WTC11 (cell line): ENCODE results near the gene MEGF11. TPM values are rescaled to one million over a fixed set of nuclear protein-coding genes. Genes with fewer than 3 reads are reported as not detected.

Experiments used
- ATAC-seq: fragments of 200-7000 bp; cut with Tn5 transposase; 2 replicates; pipeline ENCODE4 v1.10.0; 2021; ENCODE audit warnings: mild to moderate bottlenecking, moderate library complexity
- CTCF ChIA-PET: fragments of 300-600 bp; sonication (Branson Sonifier 250); formaldehyde crosslinking; loops from one replicate; lab custom pipeline; 2021; ENCODE audit warnings: antibody characterized with exemption; lab: Charles Lee
- POLR2A ChIA-PET: fragments of 350-600 bp; sonication (Branson Sonifier 250); formaldehyde crosslinking; loops from one replicate; lab custom pipeline; 2021; ENCODE audit warnings: antibody characterized with exemption; lab: Charles Lee
- DNase-seq: peaks from one replicate; pipeline ENCODE4 v3.0.0; 2021; ENCODE audit warnings: low spot score
- H3K27ac Mint-ChIP-seq: 2 replicates; pipeline ENCODE4 v1.8.0; 2021; ENCODE audit warnings: mixed read lengths
- H3K27me3 Mint-ChIP-seq: 2 replicates; pipeline ENCODE4 v1.8.0; 2021; ENCODE audit warnings: low read depth, mild to moderate bottlenecking, moderate library complexity, mixed read lengths
- H3K36me3 Mint-ChIP-seq: 2 replicates; pipeline ENCODE4 v1.8.0; 2021; ENCODE audit warnings: mixed read lengths
- H3K4me1 Mint-ChIP-seq: 2 replicates; pipeline ENCODE4 v1.8.0; 2022; ENCODE audit warnings: mixed read lengths
- H3K4me3 Mint-ChIP-seq: 2 replicates; pipeline ENCODE4 v1.8.0; 2021; ENCODE audit warnings: mild to moderate bottlenecking, moderate library complexity, mixed read lengths
- H3K9me3 Mint-ChIP-seq: 2 replicates; pipeline ENCODE4 v1.8.0; 2021; ENCODE audit warnings: mixed read lengths
- ATF2 ChIP-seq: sonication (generic); formaldehyde crosslinking; IDR thresholded peaks from 2 replicates; pipeline ENCODE4 v1.8.1; 2022; ENCODE audit warnings: low read depth, missing genetic modification reagents, borderline replicate concordance
- ATF6 ChIP-seq: sonication (generic); formaldehyde crosslinking; IDR thresholded peaks from 2 replicates; pipeline ENCODE4 v1.8.1; 2023; ENCODE audit warnings: mild to moderate bottlenecking, missing genetic modification reagents
- CREB1 ChIP-seq: sonication (generic); formaldehyde crosslinking; IDR thresholded peaks from 2 replicates; pipeline ENCODE4 v1.8.0; 2023; ENCODE audit warnings: mild to moderate bottlenecking, missing genetic modification reagents
- CREM ChIP-seq: sonication (generic); formaldehyde crosslinking; IDR thresholded peaks from 2 replicates; pipeline ENCODE4 v1.8.1; 2022; ENCODE audit warnings: mild to moderate bottlenecking, missing genetic modification reagents, moderate library complexity
- CTCF ChIP-seq: fragments of 200-600 bp; IDR thresholded peaks from 2 replicates; pipeline ENCODE4 v1.8.0; 2022; ENCODE audit warnings: antibody characterized with exemption
- ERG ChIP-seq: fragments of 250-450 bp; sonication (Bioruptor Pico); IDR thresholded peaks from 2 replicates; pipeline ENCODE4 v1.8.0; 2021; ENCODE audit warnings: mild to moderate bottlenecking
- ESRRA ChIP-seq: sonication (generic); formaldehyde crosslinking; IDR thresholded peaks from 2 replicates; pipeline ENCODE4 v1.8.1; 2022; ENCODE audit warnings: mild to moderate bottlenecking, missing genetic modification reagents, borderline replicate concordance
- FOXJ3 ChIP-seq: sonication (generic); formaldehyde crosslinking; IDR thresholded peaks from 2 replicates; pipeline ENCODE4 v1.9.0; 2021; ENCODE audit warnings: missing genetic modification reagents, mild to moderate bottlenecking, borderline replicate concordance
- JUN ChIP-seq: sonication (generic); formaldehyde crosslinking; IDR thresholded peaks from 2 replicates; pipeline ENCODE4 v1.8.0; 2023; ENCODE audit warnings: mild to moderate bottlenecking, missing genetic modification reagents
- KAT7 ChIP-seq: sonication (generic); formaldehyde crosslinking; IDR thresholded peaks from 2 replicates; pipeline ENCODE4 v1.8.1; 2023; ENCODE audit warnings: missing genetic modification reagents, mild to moderate bottlenecking, borderline replicate concordance
- NR1H2 ChIP-seq: sonication (generic); formaldehyde crosslinking; IDR thresholded peaks from 2 replicates; pipeline ENCODE4 v1.9.0; 2021; ENCODE audit warnings: mild to moderate bottlenecking, moderate library complexity, missing genetic modification reagents
- NR3C1 ChIP-seq: sonication (generic); formaldehyde crosslinking; conservative IDR thresholded peaks from 2 replicates; pipeline ENCODE4 v1.8.1; 2023; ENCODE audit warnings: low read depth, mild to moderate bottlenecking, missing genetic modification reagents
- SMAD3 ChIP-seq: sonication (generic); formaldehyde crosslinking; IDR thresholded peaks from 2 replicates; pipeline ENCODE4 v1.8.0; 2022; ENCODE audit warnings: missing genetic modification reagents, mild to moderate bottlenecking, borderline replicate concordance
- USF1 ChIP-seq: sonication (generic); formaldehyde crosslinking; IDR thresholded peaks from 2 replicates; pipeline ENCODE4 v1.8.0; 2022; ENCODE audit warnings: mild to moderate bottlenecking, missing genetic modification reagents
- ZBTB43 ChIP-seq: sonication (generic); formaldehyde crosslinking; IDR thresholded peaks from 2 replicates; pipeline ENCODE4 v1.8.1; 2023; ENCODE audit warnings: mild to moderate bottlenecking, missing genetic modification reagents
- ZNF281 ChIP-seq: sonication (generic); formaldehyde crosslinking; IDR thresholded peaks from 2 replicates; pipeline ENCODE4 v1.8.0; 2023; ENCODE audit warnings: mild to moderate bottlenecking, missing genetic modification reagents
- ZNF317 ChIP-seq: sonication (generic); formaldehyde crosslinking; IDR thresholded peaks from 2 replicates; pipeline ENCODE4 v1.8.1; 2023; ENCODE audit warnings: low read depth, mild to moderate bottlenecking, moderate library complexity, missing genetic modification reagents, borderline replicate concordance
- total RNA-seq: library from RNA; stranded (reverse); gene quantifications from 3 replicates; pipeline ENCODE4 v1.2.3, GENCODE V29; 2021

Gene MEGF11
- total RNA-seq, 1 experiment from 2014 or later, result 3.3 TPM

- DNase-seq, result no peak
- CTCF ChIA-PET, result no interaction called here
- TF ChIP-seq CREM (CRISPR knock-in tag) (no peak), ERG (no peak), ZNF281 (no peak), SMAD3 (CRISPR knock-in tag) (no peak), CREB1 (CRISPR knock-in tag) (no peak), ESRRA (CRISPR knock-in tag) (no peak), JUN (CRISPR knock-in tag) (no peak), ZBTB43 (no peak), FOXJ3 (CRISPR knock-in tag) (no peak), NR1H2 (CRISPR knock-in tag) (no peak), ATF2 (CRISPR knock-in tag) (no peak)
- TF ChIP-seq, all 79 proteins: peak for 0
- Mint-ChIP-seq H3K36me3 (no peaks in the 10 kb centered on the region), H3K27me3 (no peaks in the 10 kb centered on the region), H3K4me1 (peaks cover 7% of the 10 kb centered on the region), H3K27ac (no peak overlapping the region), H3K4me3 (no peak overlapping the region), H3K9me3 (no peaks in the 10 kb centered on the region)
- ATAC-seq, result no peak
- POLR2A ChIA-PET, result no interaction called here
These were observed 330.3 kb downstream of the MEGF11 start for GRCh38 chr15:65923264-65923663.

GRCh38 chr15:65922621-65923020 lies 330.9 kb downstream of the MEGF11 start:
- H3K4me3 Mint-ChIP-seq, result no peak overlapping the region
- CTCF ChIA-PET, result interaction anchor here (1.1 kb wide), 1 partner anchor 149 kb away, joined by 3 read pairs; no protein-coding TSS in a partner anchor
- POLR2A ChIA-PET, result no interaction called here
- ATAC-seq (no peak), DNase-seq (no peak)
- H3K4me1 Mint-ChIP-seq, result peaks cover 7% of the 10 kb centered on the region
- H3K9me3 Mint-ChIP-seq, result no peaks in the 10 kb centered on the region
- H3K27me3 Mint-ChIP-seq, result no peaks in the 10 kb centered on the region
- H3K27ac Mint-ChIP-seq, result no peak overlapping the region
- no peaks in the 10 kb centered on the region for H3K36me3 Mint-ChIP-seq
- TF ChIP-seq NR3C1 (no peak), KAT7 (no peak), USF1 (CRISPR knock-in tag) (no peak), CREB1 (CRISPR knock-in tag) (no peak), ATF2 (CRISPR knock-in tag) (no peak), ATF6 (CRISPR knock-in tag) (no peak), ZNF317 (CRISPR knock-in tag) (no peak), CTCF (no peak)
